NT2/D1 (cell line): Measurements from ENCODE around the gene CPLANE1.
"Not testable (repeated sequence)": the region's sequence is repeated elsewhere in the genome, so short reads cannot be mapped to it uniquely, and the experiment has no call there.

Experiments
- SUZ12 ChIP-seq: IDR thresholded peaks from 2 replicates; pipeline ENCODE4 v1.6.1; 2011; ENCODE audit not compliant: insufficient read length, insufficient read depth; ENCODE audit errors: extremely low read depth
- ZNF274 ChIP-seq: IDR thresholded peaks from 2 replicates; pipeline ENCODE4 v1.6.1; 2011; ENCODE audit warnings: mild to moderate bottlenecking, low read depth, low read length

DNA sequence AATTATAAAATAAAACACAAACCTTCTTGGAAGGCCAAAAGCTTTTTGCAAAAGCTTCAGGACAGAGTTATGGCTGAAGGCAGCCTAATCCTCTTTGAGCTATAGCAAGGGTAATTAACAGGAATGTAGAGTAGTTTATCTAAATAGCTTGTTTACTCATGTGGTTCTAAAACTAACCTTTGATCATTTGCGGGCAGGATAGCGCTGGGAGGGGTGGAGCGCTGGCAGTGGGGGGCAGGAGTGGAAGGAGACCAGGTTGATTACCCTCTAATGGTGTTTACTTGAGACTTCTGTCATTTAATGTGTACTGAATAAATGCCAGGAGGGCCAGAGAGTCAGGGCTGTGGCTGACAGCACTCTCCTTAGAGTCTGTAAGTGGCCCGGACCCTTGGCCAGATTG lies 155.4 kb downstream of the CPLANE1 start:
- not testable (repeated sequence) for TF ChIP-seq ZNF274, SUZ12
